H1 (cell line): ENCODE results near the gene PEX19. TPM values are rescaled to one million over a fixed set of nuclear protein-coding genes. Genes with fewer than 3 reads are reported as not detected.

Experiments used
- CTCF ChIA-PET: fragments of 300-600 bp; sonication (Branson Sonifier 250); formaldehyde crosslinking; loops from one replicate; lab custom pipeline; 2021; ENCODE audit not compliant: partially characterized antibody; lab: Charles Lee
- POLR2A ChIA-PET: fragments of 300-600 bp; sonication (Branson Sonifier 250); formaldehyde crosslinking; loops from one replicate; lab custom pipeline; 2021; ENCODE audit warnings: inconsistent platforms; ENCODE audit not compliant: partially characterized antibody; lab: Charles Lee
- DNase-seq, 2 experiments: peaks; one replicate each; pipeline versions ENCODE4 v3.0.0 to v3.0.0-alpha.2; 2010 to 2022; ENCODE audit warnings: low spot score in 2 of 2, low read depth in 1 of 2, mixed read lengths in 1 of 2
- FAIRE-seq: peaks from 2 replicates; lab custom pipeline; 2011; peaks lifted over from hg19 to GRCh38; lab: Jason Lieb, UNC
- H2AFZ ChIP-seq: 2 replicates; pipeline ENCODE4 v1.8.1; 2012; ENCODE audit warnings: low read length, inconsistent platforms
- H2AK5ac ChIP-seq: 2 replicates; pipeline ENCODE4 v1.6.1; 2013; ENCODE audit warnings: low read depth, low read length
- H2BK120ac ChIP-seq: replicated peaks from 2 replicates; pipeline ENCODE3; 2013; ENCODE audit warnings: low read depth, low read length, inconsistent platforms
- H2BK12ac ChIP-seq: 2 replicates; pipeline ENCODE4 v1.6.1; 2013; ENCODE audit warnings: low read depth, low read length
- H2BK15ac ChIP-seq: 2 replicates; pipeline ENCODE4 v1.6.1; 2013; ENCODE audit warnings: low read length
- H2BK20ac ChIP-seq: 2 replicates; pipeline ENCODE4 v1.6.1; 2013; ENCODE audit warnings: low read length
- H2BK5ac ChIP-seq: 2 replicates; pipeline ENCODE4 v1.6.1; 2013; ENCODE audit warnings: low read depth, low read length
- H3K14ac ChIP-seq: 2 replicates; pipeline ENCODE4 v1.6.1; 2013; ENCODE audit warnings: inconsistent platforms; ENCODE audit not compliant: insufficient read length
- H3K18ac ChIP-seq: 2 replicates; pipeline ENCODE4 v1.6.1; 2013; ENCODE audit warnings: low read length; ENCODE audit errors: extremely low read depth
- H3K23ac ChIP-seq: 2 replicates; pipeline ENCODE4 v1.6.1; 2013; ENCODE audit warnings: inconsistent platforms; ENCODE audit not compliant: insufficient read length
- H3K23me2 ChIP-seq: 2 replicates; pipeline ENCODE4 v1.6.1; 2013; ENCODE audit warnings: low read depth, low read length
- H3K27ac ChIP-seq: 2 replicates; pipeline ENCODE4 v1.6.1; 2011; ENCODE audit warnings: low read depth, low read length, inconsistent platforms
- H3K27me3 ChIP-seq, 4 experiments: replicated peaks in 1 of 4; 1 replicate in 1 of 4; 2 replicates in 3 of 4; pipeline versions ENCODE4 v1.6.1 to v1.8.1; 2011 to 2013; ENCODE audit warnings: low read length in 3 of 4, mild to moderate bottlenecking in 3 of 4, inconsistent platforms in 2 of 4, mixed read lengths in 2 of 4, moderate library complexity in 1 of 4; ENCODE audit not compliant: control insufficient read depth in 3 of 4, insufficient read depth in 3 of 4; ENCODE audit errors: extremely low read depth in 1 of 4
- H3K36me3 ChIP-seq, 4 experiments: 2 replicates each; pipeline versions ENCODE4 v1.6.1 to v1.8.1; 2011 to 2013; ENCODE audit warnings: mild to moderate bottlenecking in 4 of 4, low read length in 3 of 4, moderate library complexity in 2 of 4, control low read depth in 1 of 4, inconsistent platforms in 1 of 4; ENCODE audit not compliant: insufficient read depth in 4 of 4, control insufficient read depth in 2 of 4
- H3K4ac ChIP-seq: replicated peaks from 2 replicates; pipeline ENCODE3; 2013; ENCODE audit warnings: low read length, low read depth, mixed read lengths, inconsistent platforms; ENCODE audit not compliant: insufficient read length
- H3K4me1 ChIP-seq, 4 experiments: replicated peaks in 1 of 4; 1 replicate in 1 of 4; 2 replicates in 3 of 4; pipeline versions ENCODE4 v1.6.1 to v1.8.1; 2011 to 2013; ENCODE audit warnings: low read length in 3 of 4, inconsistent platforms in 2 of 4, mixed read lengths in 1 of 4; ENCODE audit not compliant: insufficient read depth in 4 of 4, control insufficient read depth in 3 of 4
- H3K4me2 ChIP-seq, 2 experiments: 2 replicates each; pipeline versions ENCODE4 v1.6.1 to v1.8.1; 2011 to 2013; ENCODE audit warnings: low read depth in 2 of 2, low read length in 2 of 2, control low read depth in 1 of 2, inconsistent platforms in 1 of 2, mild to moderate bottlenecking in 1 of 2; ENCODE audit not compliant: insufficient read depth in 1 of 2
- H3K4me3 ChIP-seq, 4 experiments: fragments of 200-600, 300-600 bp in 1 of 4; sonication (generic), shearing (Covaris generic), sonication (Bioruptor Twin) in 1 of 4; 2 replicates each; pipeline versions ENCODE4 v1.5.1 to v1.8.1; 2011 to 2016; ENCODE audit warnings: low read length in 4 of 4, low read depth in 3 of 4, control low read depth in 2 of 4, inconsistent platforms in 2 of 4, mild to moderate bottlenecking in 2 of 4, mixed read lengths in 1 of 4, moderate library complexity in 1 of 4; ENCODE audit not compliant: insufficient read depth in 2 of 4; ENCODE audit errors: extremely low read depth in 1 of 4
- H3K56ac ChIP-seq: replicated peaks from 2 replicates; pipeline ENCODE3; 2013; ENCODE audit warnings: low read depth, mild to moderate bottlenecking, mixed read lengths, low read length, inconsistent platforms; ENCODE audit not compliant: insufficient read length
- H3K79me1 ChIP-seq: 2 replicates; pipeline ENCODE4 v1.6.1; 2013; ENCODE audit warnings: low read depth, low read length, control low read depth
- H3K79me2 ChIP-seq, 2 experiments: 2 replicates each; pipeline versions ENCODE4 v1.6.1 to v1.8.1; 2012 to 2013; ENCODE audit warnings: low read length in 2 of 2, mild to moderate bottlenecking in 2 of 2, inconsistent platforms in 1 of 2; ENCODE audit not compliant: insufficient read depth in 2 of 2, control insufficient read depth in 1 of 2
- H3K9ac ChIP-seq, 4 experiments: replicated peaks in 1 of 4; 1 replicate in 1 of 4; 2 replicates in 3 of 4; pipeline versions ENCODE4 v1.6.1 to v1.8.1; 2011 to 2013; ENCODE audit warnings: low read depth in 3 of 4, low read length in 3 of 4, control low read depth in 2 of 4, mild to moderate bottlenecking in 2 of 4, moderate library complexity in 2 of 4, inconsistent platforms in 1 of 4; ENCODE audit errors: extremely low read depth in 1 of 4
- H3K9me3 ChIP-seq, 2 experiments: 2 replicates each; pipeline versions ENCODE4 v1.6.1 to v1.8.1; 2012 to 2013; ENCODE audit warnings: mild to moderate bottlenecking in 2 of 2, moderate library complexity in 2 of 2, control low read depth in 1 of 2, inconsistent platforms in 1 of 2, low read depth in 1 of 2, low read length in 1 of 2, mixed read lengths in 1 of 2; ENCODE audit not compliant: insufficient read depth in 2 of 2
- H4K20me1 ChIP-seq, 2 experiments: replicated peaks in 1 of 2; 2 replicates each; pipeline versions ENCODE3 to v1.8.1; 2011 to 2013; ENCODE audit warnings: inconsistent platforms in 2 of 2, low read length in 2 of 2, mild to moderate bottlenecking in 1 of 2; ENCODE audit not compliant: insufficient read depth in 2 of 2, control insufficient read depth in 1 of 2
- H4K5ac ChIP-seq: 2 replicates; pipeline ENCODE4 v1.6.1; 2013; ENCODE audit warnings: low read length, low read depth, mixed read lengths, inconsistent platforms; ENCODE audit not compliant: insufficient read length
- H4K8ac ChIP-seq: 2 replicates; pipeline ENCODE4 v1.8.0; 2013; ENCODE audit warnings: mild to moderate bottlenecking, moderate library complexity, low read length, inconsistent platforms; ENCODE audit not compliant: insufficient read depth; ENCODE audit errors: extremely low read depth
- H4K91ac ChIP-seq: replicated peaks from 2 replicates; pipeline ENCODE3; 2013; ENCODE audit warnings: low read length, mixed read lengths, inconsistent platforms; ENCODE audit not compliant: insufficient read length
- WGBS, 2 experiments: shearing (Covaris generic) in 1 of 2; methylation state at CpG; one replicate each; pipeline versions ENCODE4 v1.1.6 to v1.1.7; 2013 to 2015; ENCODE audit warnings: low lambda C conversion rate in 2 of 2, mixed read lengths in 2 of 2, inconsistent platforms in 1 of 2, low coverage in 1 of 2, missing lambda C conversion rate in 1 of 2; ENCODE audit not compliant: insufficient replicate concordance in 2 of 2, insufficient coverage in 1 of 2, insufficient read length in 1 of 2; ENCODE audit errors: extremely low coverage in 1 of 2, missing lambda C conversion rate in 1 of 2; 5-methylcytosine and 5-hydroxymethylcytosine counted together
- polyA plus RNA-seq, 7 experiments: library from polyadenylated mRNA; depleted of rRNA in 3 of 7; stranded (reverse) in 5 of 7; unstranded in 2 of 7; fragments of >200 nt in 5 of 7; fragments of 200-250 nt in 2 of 7; gene quantifications; 1 replicate in 5 of 7; 2 replicates in 1 of 7; 4 replicates in 1 of 7; pipeline versions ENCODE4 v1.2.1 to v1.2.3, GENCODE V29; 2011 to 2013; ENCODE audit warnings: missing spikeins in 2 of 7, mixed read lengths in 2 of 7
- total RNA-seq: library from RNA; stranded (reverse); fragmentation: NEBNext Ultra II Directional; extraction: Animal tissue kit (Norgen Biotek cat#: 25700); gene quantifications from 2 replicates; pipeline ENCODE4 v1.2.1, GENCODE V29; 2021

The PEX19 gene
- total and polyA plus RNA-seq, 2 of the 8 experiments (the other 6 are each of a cell fraction or from before 2014, with no cell fraction given), result 50.4 to 80.2 TPM

- no peak overlapping the region for H3K4me2 ChIP-seq
- DNase-seq (no peak), FAIRE-seq (no peak)
- H3K79me2 ChIP-seq, result peaks cover 0 to 15% of the 10 kb centered on the region in 2 experiments; a peak in 2 of 4 replicates
- peaks cover 0 to 3% of the 10 kb centered on the region in 2 experiments for H4K20me1 ChIP-seq
- H3K36me3 ChIP-seq, result peaks cover 25 to 49% (median 45%) of the 10 kb centered on the region in 4 experiments
- no peak overlapping the region for H2BK5ac ChIP-seq
- no peaks in the 10 kb centered on the region for H3K9me3 ChIP-seq
- H3K9ac ChIP-seq, result no peak overlapping the region
- H2BK15ac ChIP-seq, result no peak overlapping the region
- H3K23ac ChIP-seq, result no peak overlapping the region
- H3K4me1 ChIP-seq, result peaks cover 5 to 6% (median 5%) of the 10 kb centered on the region in 4 experiments; a peak in 6 of 7 replicates
- H2BK120ac ChIP-seq, result no peak overlapping the region
- H3K18ac ChIP-seq, result no peak overlapping the region
- H3K23me2 ChIP-seq, result peaks cover 6% of the 10 kb centered on the region; the same call in 1 of the 2 replicates
- H3K79me1 ChIP-seq, result peaks cover 3% of the 10 kb centered on the region; the same call in 1 of the 2 replicates
- POLR2A ChIA-PET, result interaction anchor here (2.3 to 2.9 kb wide), 2 partner anchors 9 to 16 kb away, joined by 5 to 10 read pairs; no protein-coding TSS in a partner anchor
- H4K8ac ChIP-seq, result no peak overlapping the region
- no peak overlapping the region for H3K14ac ChIP-seq
- H3K56ac ChIP-seq, result no peak overlapping the region
- H4K91ac ChIP-seq, result no peak overlapping the region
- H2BK12ac ChIP-seq, result no peak overlapping the region
- no peak overlapping the region for H3K4me3 ChIP-seq
- no peak overlapping the region for H4K5ac ChIP-seq
- no peak overlapping the region for H3K27ac ChIP-seq
- no peak overlapping the region for H2AK5ac ChIP-seq
- no peak overlapping the region for H2BK20ac ChIP-seq
- WGBS, 2 experiments, result 96% methylated on average over 7 of the region's 7 CpGs; no CpG with 5 or more reads in 1 of the 2 experiments
- no peak overlapping the region for H2AFZ ChIP-seq
- H3K4ac ChIP-seq, result no peak overlapping the region
- H3K27me3 ChIP-seq, result no peaks in the 10 kb centered on the region
- CTCF ChIA-PET, result interaction anchor here (1.3 to 4.3 kb wide), 2 partner anchors 8 to 63 kb away, joined by 3 to 54 read pairs; no protein-coding TSS in a partner anchor
Observed at GRCh38 chr1:160282807-160283206, 2.1 kb downstream of the PEX19 start.
